Hepatocyte (in vitro differentiated cells): ENCODE measurements around the gene CX3CL1.

ENCODE experiments used
- CTCF ChIP-seq: fragments of 200-600 bp; sonication (generic); IDR thresholded peaks from 2 replicates; pipeline ENCODE4 v1.5.1; 2016; ENCODE audit warnings: antibody characterized with exemption, mild to moderate bottlenecking; ENCODE audit not compliant: poor library complexity
- EZH2 ChIP-seq: fragments of 200-600 bp; sonication (generic); IDR thresholded peaks from 2 replicates; pipeline ENCODE4 v1.6.1; 2016; ENCODE audit warnings: antibody characterized with exemption, mild to moderate bottlenecking, borderline replicate concordance
- EZH2phosphoT487 ChIP-seq: fragments of 200-600 bp; sonication (generic); IDR thresholded peaks from one replicate; pipeline ENCODE4 v1.6.1; 2018; ENCODE audit warnings: antibody characterized with exemption, mild to moderate bottlenecking, low read depth, moderate library complexity; ENCODE audit not compliant: unreplicated experiment, severe bottlenecking

DNA sequence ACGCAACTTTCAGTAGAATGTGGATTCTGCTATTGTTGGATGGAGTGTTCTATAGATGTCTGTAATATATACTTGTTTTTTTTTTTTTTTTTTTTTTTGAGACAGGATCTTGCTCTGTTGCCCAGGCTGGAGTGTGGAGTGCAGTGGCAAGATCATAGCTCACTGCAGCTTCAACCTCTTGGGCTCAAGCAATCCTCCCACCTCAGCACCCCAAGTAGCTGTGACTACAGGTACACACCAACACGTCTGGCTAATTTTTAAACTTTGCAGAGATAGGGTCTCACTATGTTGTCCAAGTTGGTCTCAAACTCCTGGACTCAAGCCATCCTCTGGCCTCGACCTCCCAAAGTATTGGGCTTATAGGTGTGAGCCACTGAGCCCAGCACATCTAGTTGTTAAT is 40.9 kb upstream of the CX3CL1 start:
- TF ChIP-seq CTCF (no peak), EZH2 (no peak), EZH2phosphoT487 (no peak)
